ENCODE results near the gene ABTB2. TPM values are rescaled to one million over a fixed set of nuclear protein-coding genes. Genes with fewer than 3 reads are reported as not detected.

ABTB2 gene
- total and polyA plus RNA-seq, 2 experiments from 2014 or later = 2.6 to 12.1 TPM

DNA sequence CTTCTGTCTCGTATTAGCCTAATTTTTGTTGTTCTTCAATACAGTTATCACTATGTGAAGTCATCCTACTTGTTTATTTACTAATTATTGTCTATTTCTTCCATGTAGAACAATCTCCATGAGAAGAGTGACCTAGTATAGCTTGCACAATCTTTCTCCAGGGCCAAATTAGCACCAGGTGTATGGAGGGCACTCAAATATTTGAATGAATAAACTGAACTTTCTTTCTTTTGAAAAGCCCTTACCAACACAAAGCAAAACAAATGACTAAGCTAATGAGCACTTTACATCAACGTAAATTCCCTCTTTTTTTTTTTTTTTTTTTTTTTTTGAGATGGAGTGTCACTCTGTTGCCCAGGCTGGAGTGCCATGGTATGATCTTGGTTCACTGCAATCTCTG, 34.2 kb downstream of the ABTB2 start:
- Histone ChIP-seq H3K79me2 (replicated peaks; ENCODE audit: insufficient read depth) (0 out of 2 replicates have a peak, but pooled peaks cover under 1% of the 10 kb centered on the region), H3K4me2 (no peak overlapping the region), H3K27ac (ENCODE audit: low read depth) (no peak overlapping the region), H3K4me3 (no peak overlapping the region), H3K9me2 (ENCODE audit: insufficient read depth) (no peaks in the 10 kb centered on the region), H3K4me1 (ENCODE audit: insufficient read depth) (no peaks in the 10 kb centered on the region), H4K20me1 (replicated peaks; ENCODE audit: insufficient read depth) (no peaks in the 10 kb centered on the region), H2AFZ (no peak overlapping the region), H3K36me3 (ENCODE audit: insufficient read depth) (no peaks in the 10 kb centered on the region), H3F3A (replicated peaks; ENCODE audit: low read depth) (no peaks in the 10 kb centered on the region), H3K27me3 (ENCODE audit: insufficient read depth) (no peaks in the 10 kb centered on the region)
- Mint-ChIP-seq H3K9me3 (no peaks in the 10 kb centered on the region), H3K36me3 (ENCODE audit: low read depth) (no peaks in the 10 kb centered on the region; the same call in 2 of the 3 replicates), H3K4me1 (peaks cover 5% of the 10 kb centered on the region; the same call in 1 of the 3 replicates), H3K4me3 (no peak overlapping the region), H3K27me3 (ENCODE audit: insufficient read depth, low read depth, poor library complexity) (peaks cover 2% of the 10 kb centered on the region), H3K27ac (no peak overlapping the region)
- ATAC-seq (no peak), DNase-seq (ENCODE audit: low spot score) (no peak)
- no peak for TF ChIP-seq POLR2AphosphoS5 (IDR thresholded peaks at IDR 0.05; ENCODE audit: low read depth)
- TF ChIP-seq, protein P1, sequence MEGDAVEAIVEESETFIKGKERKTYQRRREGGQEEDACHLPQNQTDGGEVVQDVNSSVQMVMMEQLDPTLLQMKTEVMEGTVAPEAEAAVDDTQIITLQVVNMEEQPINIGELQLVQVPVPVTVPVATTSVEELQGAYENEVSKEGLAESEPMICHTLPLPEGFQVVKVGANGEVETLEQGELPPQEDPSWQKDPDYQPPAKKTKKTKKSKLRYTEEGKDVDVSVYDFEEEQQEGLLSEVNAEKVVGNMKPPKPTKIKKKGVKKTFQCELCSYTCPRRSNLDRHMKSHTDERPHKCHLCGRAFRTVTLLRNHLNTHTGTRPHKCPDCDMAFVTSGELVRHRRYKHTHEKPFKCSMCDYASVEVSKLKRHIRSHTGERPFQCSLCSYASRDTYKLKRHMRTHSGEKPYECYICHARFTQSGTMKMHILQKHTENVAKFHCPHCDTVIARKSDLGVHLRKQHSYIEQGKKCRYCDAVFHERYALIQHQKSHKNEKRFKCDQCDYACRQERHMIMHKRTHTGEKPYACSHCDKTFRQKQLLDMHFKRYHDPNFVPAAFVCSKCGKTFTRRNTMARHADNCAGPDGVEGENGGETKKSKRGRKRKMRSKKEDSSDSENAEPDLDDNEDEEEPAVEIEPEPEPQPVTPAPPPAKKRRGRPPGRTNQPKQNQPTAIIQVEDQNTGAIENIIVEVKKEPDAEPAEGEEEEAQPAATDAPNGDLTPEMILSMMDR (conservative IDR thresholded peaks at IDR 0.05; ENCODE audit: low read depth in 2 of 2) = no peak
- TF ChIP-seq EZH2 (IDR thresholded peaks at IDR 0.05; ENCODE audit: low read depth, unreplicated experiment) = no peak
- TF ChIP-seq NANOG (IDR thresholded peaks at IDR 0.05; ENCODE audit: borderline replicate concordance) = no peak
- no peak for TF ChIP-seq ZNF331 (CRISPR knock-in tag; IDR thresholded peaks at IDR 0.05; ENCODE audit: low read depth)
- no peak for TF ChIP-seq ZNF462 (CRISPR knock-in tag; IDR thresholded peaks at IDR 0.05)
- no peak for TF ChIP-seq STAT1 (IDR thresholded peaks at IDR 0.05; ENCODE audit: unreplicated experiment)
- TF ChIP-seq EZH2phosphoT487 (IDR thresholded peaks at IDR 0.05; ENCODE audit: unreplicated experiment) = no peak
- TF ChIP-seq, protein P2, sequence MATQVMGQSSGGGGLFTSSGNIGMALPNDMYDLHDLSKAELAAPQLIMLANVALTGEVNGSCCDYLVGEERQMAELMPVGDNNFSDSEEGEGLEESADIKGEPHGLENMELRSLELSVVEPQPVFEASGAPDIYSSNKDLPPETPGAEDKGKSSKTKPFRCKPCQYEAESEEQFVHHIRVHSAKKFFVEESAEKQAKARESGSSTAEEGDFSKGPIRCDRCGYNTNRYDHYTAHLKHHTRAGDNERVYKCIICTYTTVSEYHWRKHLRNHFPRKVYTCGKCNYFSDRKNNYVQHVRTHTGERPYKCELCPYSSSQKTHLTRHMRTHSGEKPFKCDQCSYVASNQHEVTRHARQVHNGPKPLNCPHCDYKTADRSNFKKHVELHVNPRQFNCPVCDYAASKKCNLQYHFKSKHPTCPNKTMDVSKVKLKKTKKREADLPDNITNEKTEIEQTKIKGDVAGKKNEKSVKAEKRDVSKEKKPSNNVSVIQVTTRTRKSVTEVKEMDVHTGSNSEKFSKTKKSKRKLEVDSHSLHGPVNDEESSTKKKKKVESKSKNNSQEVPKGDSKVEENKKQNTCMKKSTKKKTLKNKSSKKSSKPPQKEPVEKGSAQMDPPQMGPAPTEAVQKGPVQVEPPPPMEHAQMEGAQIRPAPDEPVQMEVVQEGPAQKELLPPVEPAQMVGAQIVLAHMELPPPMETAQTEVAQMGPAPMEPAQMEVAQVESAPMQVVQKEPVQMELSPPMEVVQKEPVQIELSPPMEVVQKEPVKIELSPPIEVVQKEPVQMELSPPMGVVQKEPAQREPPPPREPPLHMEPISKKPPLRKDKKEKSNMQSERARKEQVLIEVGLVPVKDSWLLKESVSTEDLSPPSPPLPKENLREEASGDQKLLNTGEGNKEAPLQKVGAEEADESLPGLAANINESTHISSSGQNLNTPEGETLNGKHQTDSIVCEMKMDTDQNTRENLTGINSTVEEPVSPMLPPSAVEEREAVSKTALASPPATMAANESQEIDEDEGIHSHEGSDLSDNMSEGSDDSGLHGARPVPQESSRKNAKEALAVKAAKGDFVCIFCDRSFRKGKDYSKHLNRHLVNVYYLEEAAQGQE (IDR thresholded peaks at IDR 0.05; ENCODE audit: unreplicated experiment) = no peak

All from GM23338 (cell line).